Dermis lymphatic vessel endothelial cell (primary cell): Measurements from ENCODE around the gene OXA1L. TPM values are rescaled to one million over a fixed set of nuclear protein-coding genes. Genes with fewer than 3 reads are reported as not detected.

Experiments
- total RNA-seq: library from RNA; depleted of rRNA; stranded (reverse); fragments of >200 nt; gene quantifications from 2 replicates; pipeline ENCODE4 v1.2.1, GENCODE V29; 2014

Gene OXA1L
- 41.2 and 63.3 TPM in 2 replicates for total RNA-seq

GRCh38 chr14:22766457-22767322, at the start of gene OXA1L:
TSS of gene OXA1L (plus strand) at chr14:22766688. CDS start at chr14:22766702, 14 bp downstream.

GRCh38 chr14:22814941-22815713, 48.6 kb downstream of the OXA1L start, which contains the start of gene SLC7A7:
TSS of gene SLC7A7 (minus strand) at chr14:22815435. CDS start at chr14:22813398, 2,037 bp downstream.

Other genes with a start within 250 kb of the OXA1L start
- gene DAD1, start 177.5 kb upstream of the OXA1L start, total RNA-seq, result 276 and 439 TPM in 2 replicates
- 9.2 and 12.8 TPM in 2 replicates for gene ABHD4, start 168.4 kb upstream of the OXA1L start, total RNA-seq
- not detected in 2 replicates for gene OR6J1, start 122.3 kb upstream of the OXA1L start, total RNA-seq
- 4.1 and 5.3 TPM in 2 replicates for gene SLC7A7, start 48.7 kb downstream of the OXA1L start, total RNA-seq
- 34.1 and 35.0 TPM in 2 replicates for gene MRPL52, start 63.2 kb downstream of the OXA1L start, total RNA-seq
- gene MMP14, start 69.9 kb downstream of the OXA1L start, total RNA-seq, result 51.7 and 95.7 TPM in 2 replicates
- gene LRP10, start 105.1 kb downstream of the OXA1L start, total RNA-seq, result 40.7 and 42.5 TPM in 2 replicates
- under 0.01 TPM in 1 of 2 replicates, not detected in the other for gene REM2, start 116.5 kb downstream of the OXA1L start, total RNA-seq
- gene RBM23, start 152.5 kb downstream of the OXA1L start, total RNA-seq, result 49.2 and 55.0 TPM in 2 replicates
- 34.6 and 42.8 TPM in 2 replicates for gene PRMT5, start 162.7 kb downstream of the OXA1L start, total RNA-seq
- gene HAUS4, start 190.4 kb downstream of the OXA1L start, total RNA-seq, result 14.3 and 21.7 TPM in 2 replicates
- gene AJUBA, start 215.9 kb downstream of the OXA1L start, total RNA-seq, result 16.9 and 42.6 TPM in 2 replicates
- 5.1 and 6.1 TPM in 2 replicates for gene C14orf93, start 243.5 kb downstream of the OXA1L start, total RNA-seq